SK-N-MC (cell line): ENCODE results near the gene PATL2.

Experiments
- EZH2 ChIP-seq: fragments of 200-600 bp; sonication (generic); IDR thresholded peaks from one replicate; pipeline ENCODE4 v1.6.1; 2017; ENCODE audit warnings: antibody characterized with exemption
- POLR2AphosphoS5 ChIP-seq: IDR thresholded peaks from 2 replicates; pipeline ENCODE4 v1.6.1; 2012; ENCODE audit warnings: mild to moderate bottlenecking, low read depth, low read length, borderline replicate concordance

DNA sequence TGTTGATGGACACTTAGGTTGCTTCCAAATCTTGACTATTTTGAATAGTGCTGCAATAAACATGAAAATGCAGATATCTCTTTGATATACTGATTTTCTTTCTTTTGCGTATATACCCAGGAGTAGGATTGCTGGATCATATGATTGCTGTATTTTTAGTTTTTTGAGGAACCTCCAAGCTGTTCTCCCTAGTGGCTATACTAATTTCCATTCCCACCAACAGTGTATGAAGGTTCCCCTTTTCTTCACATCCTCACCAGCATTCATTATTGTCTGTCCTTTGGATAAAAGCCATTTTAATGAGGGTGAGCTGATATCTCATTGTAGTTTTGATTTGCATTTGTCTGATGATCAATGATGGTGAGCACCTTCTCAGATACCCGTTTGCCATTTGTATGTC is 12.5 kb downstream of the PATL2 start:
- TF ChIP-seq EZH2 (no peak), POLR2AphosphoS5 (no peak)
